HG03575 (cell line): ENCODE data around the gene SLC39A8.
"Not testable (repeated sequence)": the region's sequence is repeated elsewhere in the genome, so short reads cannot be mapped to it uniquely, and the experiment has no call there.

Experiments used
- ATAC-seq: cut with Tn5 transposase; IDR thresholded peaks from one replicate; pipeline ENCODE4 v1.9.1; 2021; ENCODE audit not compliant: unreplicated experiment, insufficient number of reproducible peaks, low FRiP score; ENCODE audit errors: extremely low read depth

The SLC39A8 gene

DNA sequence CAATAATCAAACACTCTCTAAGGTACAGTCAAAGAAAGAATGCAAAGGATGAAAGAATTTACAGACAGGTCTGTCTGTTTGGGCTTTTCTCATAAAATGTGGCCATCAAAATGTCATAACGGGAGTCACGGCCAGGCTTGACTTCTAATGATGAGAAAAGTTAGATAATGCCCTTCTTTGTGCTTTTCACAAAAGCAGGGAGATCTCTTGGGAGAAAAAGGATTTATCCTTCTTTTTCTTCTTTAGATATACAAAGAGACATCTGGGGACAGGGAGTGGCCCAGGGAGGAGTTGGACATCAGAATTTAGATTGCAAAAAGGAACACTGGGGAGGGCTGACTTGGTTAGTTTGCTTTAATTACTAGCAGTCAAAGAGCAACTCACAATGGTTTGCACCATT, 93.1 kb downstream of the SLC39A8 start:
- ATAC-seq: no peak

DNA sequence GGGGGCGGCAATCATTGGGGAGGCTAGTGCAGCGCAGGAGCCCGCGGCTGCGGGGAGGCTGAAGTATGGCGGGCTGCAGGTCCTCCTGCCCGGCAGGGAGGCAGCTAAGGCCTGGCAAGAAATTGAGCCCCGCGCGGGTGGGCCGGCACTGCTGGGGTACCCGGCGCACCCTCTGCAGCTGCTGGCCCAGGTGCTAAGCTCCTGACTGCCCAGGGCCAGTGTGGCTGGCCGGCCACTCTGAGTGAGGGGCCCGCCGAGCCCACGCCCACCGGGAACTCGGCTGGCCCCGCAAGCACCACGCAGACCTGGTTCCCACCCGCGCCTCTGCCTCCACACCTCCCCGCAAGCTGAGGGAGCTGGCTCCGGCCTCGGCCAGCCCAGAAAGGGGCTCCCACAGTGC, 94.9 kb downstream of the SLC39A8 start:
- ATAC-seq: no peak

- no peak for ATAC-seq
These were observed 98.2 kb downstream of the SLC39A8 start for GRCh38 chr4:102247041-102247440.

DNA sequence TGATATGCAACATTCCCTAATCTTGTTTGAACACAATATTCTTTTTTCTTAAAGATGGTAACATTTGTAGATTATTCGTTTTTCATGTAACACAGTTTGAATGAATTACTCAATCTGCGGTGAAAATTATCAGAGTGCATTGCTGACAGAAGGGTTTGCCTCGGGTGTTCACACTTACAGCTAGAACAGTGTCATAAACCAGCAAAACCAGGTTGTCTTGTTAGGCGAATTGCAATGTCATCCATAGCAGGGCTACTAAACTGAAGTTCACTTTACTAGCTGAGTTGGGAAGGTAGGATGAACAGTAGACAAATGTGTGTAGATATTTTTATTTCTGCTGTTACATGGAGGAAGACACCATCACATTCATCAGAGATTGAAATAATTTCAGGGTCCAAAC, 98.9 kb downstream of the SLC39A8 start:
- no peak for ATAC-seq

GRCh38 chr4:102244878-102245535, 100.3 kb downstream of the SLC39A8 start:
- no peak for ATAC-seq

DNA sequence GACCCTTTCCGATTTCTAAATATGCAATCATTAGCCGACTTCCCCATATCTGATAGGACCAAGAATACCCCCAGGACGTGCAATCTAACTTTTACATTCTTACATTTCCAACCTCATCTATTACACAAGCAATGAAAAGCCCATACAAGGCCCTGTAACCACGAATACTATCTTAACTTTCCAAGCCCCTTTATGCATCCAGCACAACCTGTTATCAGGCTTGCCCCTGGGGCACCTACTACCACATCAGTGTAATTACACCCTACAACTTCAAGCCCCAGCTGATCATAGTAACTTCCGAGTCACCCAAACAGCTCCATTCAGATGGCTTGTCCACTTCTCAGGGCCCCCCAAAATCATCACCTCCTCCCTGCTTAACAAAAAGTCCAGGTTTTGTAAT, 102.0 kb downstream of the SLC39A8 start:
- ATAC-seq: not testable (repeated sequence)

DNA sequence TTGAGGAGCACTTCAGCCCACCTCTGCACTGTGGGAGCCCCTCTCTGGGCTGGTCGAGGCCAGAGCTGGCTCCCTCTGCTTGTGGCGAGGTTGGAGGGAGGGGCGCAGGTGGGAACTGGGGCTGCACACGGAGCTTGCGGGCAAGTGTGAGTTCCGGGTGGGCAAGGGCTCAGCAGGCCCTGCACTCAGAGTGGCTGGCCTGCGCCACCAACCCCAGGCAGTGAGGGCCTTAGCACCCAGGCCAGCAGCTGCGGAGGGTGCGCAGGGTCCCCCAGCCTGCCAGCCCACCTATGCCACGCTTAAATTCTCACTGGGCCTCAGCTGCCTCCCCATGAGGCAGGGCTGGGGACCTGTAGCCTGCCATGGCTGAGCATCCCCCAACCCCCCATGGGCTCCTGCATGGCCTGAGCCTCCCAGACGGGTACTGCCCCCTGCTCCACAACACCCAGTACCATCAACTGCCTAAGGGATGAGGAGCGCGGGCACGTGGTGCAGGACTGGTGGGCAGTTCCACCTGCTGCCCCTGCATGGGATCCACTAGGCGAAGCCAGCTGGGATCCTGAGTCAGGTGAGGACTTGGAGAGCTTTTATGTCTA, 110.9 kb downstream of the SLC39A8 start:
- ATAC-seq: no peak

GRCh38 chr4:102230194-102230593, 115.1 kb downstream of the SLC39A8 start:
- no peak for ATAC-seq

- no peak for ATAC-seq
These were observed 117.9 kb downstream of the SLC39A8 start for GRCh38 chr4:102227388-102227787.

GRCh38 chr4:102223461-102223860, 121.8 kb downstream of the SLC39A8 start:
- ATAC-seq: no peak

DNA sequence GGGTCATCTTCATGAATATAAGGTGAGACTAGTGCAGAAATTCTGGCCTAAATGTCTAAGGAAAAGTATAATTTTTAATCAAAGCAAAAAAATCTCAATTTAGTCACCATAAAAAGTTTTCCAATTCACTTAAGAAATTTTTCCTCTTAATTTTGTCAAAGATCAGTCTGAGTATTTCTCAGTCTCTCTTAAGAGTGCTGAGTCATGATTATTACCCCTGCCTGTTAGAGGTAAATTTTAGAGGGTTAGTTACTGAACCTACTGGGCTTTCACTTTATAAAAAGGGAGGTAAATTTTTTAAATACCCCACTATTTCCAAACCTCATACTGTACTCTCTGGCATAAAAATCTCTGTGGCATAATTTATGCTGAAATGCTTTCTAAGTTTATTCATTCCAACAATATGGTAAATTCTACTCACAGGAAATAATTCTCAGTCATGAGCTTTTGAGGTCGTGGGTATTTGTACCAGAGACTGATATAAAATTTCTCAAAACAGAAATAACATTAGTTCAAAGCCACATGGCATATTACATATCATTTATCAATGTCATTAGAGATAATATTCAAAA, 122.4 kb downstream of the SLC39A8 start:
- no peak for ATAC-seq

DNA sequence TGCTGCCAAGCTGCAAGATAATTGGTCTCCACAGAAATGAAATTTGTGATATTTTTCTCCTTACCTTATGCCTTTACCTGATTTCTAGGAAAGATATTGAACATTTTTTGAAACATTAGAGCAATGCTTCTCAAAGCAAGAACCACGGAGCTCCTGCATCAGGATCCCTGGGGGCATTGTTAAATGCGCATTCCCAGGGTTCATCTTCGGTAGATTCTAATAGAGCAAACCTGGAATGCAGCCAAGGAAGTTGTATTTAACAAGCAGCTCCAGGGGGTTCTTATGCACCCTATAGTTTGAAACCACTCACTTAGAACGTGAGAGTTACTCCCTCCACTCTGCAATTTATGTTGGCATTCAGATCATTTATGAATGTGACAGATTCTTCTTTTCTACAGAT, 126.2 kb downstream of the SLC39A8 start:
- ATAC-seq: no peak

- ATAC-seq: no peak
These were observed 126.6 kb downstream of the SLC39A8 start for GRCh38 chr4:102218656-102219055.

DNA sequence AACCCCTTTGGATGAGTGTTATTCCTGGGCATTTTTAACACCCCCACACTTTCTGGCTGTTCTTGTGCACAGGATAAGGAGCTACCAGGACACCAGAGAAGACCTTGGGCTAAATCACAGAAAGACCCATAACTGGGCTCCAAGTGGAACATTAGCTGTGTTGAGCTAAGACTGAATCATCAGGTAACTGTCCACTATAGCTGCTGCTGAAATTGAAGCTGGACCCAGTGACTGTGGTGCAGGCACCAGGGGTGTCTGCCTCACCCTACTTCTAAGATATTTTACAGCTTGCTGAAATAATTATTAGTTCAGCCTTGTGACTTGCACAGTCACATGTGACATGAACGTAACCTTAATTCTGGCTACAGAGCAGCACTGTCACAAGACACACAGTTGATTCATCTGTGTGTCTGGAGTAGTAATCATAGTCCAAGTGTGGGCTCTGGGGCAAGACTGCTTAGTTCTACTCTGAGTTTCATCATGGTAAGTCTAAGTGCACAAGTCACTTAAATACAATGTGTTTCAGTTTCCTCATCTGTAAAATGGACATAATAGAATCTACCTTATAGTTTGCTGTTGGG, 127.4 kb downstream of the SLC39A8 start:
- no peak for ATAC-seq

DNA sequence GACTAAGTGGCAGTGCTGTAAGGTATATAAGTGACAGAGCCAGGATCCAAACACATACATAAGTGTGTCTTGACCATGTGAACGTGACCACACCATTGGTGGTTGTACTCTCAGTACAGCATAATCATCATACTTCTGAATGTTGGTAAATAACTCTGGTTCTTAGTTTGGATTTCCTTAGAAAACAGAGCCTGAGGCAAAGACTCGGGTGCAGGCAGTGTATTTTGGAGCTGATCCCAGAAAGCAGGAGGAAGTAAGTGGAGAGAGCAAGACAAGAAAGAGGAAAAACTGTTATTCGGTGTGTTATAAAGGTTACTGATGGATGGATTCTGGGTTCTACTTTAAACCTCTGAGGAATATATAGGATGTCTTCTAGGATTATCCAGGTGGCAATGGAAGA, 127.9 kb downstream of the SLC39A8 start:
- ATAC-seq: no peak

GRCh38 chr4:102216666-102217065, 128.6 kb downstream of the SLC39A8 start:
- ATAC-seq: no peak

GRCh38 chr4:102213031-102213430, 132.3 kb downstream of the SLC39A8 start:
- ATAC-seq: no peak
